NCI-H1436 treated with DMSO at 0.1 percent for 48 hours (cell line): ENCODE results near the gene DNAH8.
"Not testable (repeated sequence)": the region's sequence is repeated elsewhere in the genome, so short reads cannot be mapped to it uniquely, and the experiment has no call there.

ENCODE experiments used
- DNase-seq: peaks from one replicate; lab custom pipeline; 2025; lab: John Stamatoyannopoulos, UW

DNAH8 gene

DNA sequence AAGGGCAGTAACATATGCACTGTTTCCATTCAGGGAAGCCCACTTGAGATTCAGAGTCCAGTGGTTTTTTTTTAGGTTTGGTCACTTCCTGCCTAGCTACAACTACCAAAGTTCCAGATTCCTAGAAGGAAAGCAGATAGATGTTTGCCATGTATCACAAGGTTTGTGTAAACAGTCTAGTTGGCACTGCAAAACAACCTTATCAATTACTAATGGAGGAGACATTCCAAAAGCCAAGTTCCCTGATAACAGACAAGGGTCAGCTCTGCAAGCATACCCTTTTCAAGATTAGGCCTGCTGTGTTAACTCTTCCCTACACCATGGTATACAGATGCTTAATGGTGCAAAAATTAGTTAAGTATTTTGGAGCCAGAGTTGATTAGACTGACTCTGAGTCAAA is 192.2 kb downstream of the DNAH8 start:
- DNase-seq = no peak

- no peak for DNase-seq
Observed at GRCh38 chr6:38909015-38909730, 194.1 kb downstream of the DNAH8 start.

DNA sequence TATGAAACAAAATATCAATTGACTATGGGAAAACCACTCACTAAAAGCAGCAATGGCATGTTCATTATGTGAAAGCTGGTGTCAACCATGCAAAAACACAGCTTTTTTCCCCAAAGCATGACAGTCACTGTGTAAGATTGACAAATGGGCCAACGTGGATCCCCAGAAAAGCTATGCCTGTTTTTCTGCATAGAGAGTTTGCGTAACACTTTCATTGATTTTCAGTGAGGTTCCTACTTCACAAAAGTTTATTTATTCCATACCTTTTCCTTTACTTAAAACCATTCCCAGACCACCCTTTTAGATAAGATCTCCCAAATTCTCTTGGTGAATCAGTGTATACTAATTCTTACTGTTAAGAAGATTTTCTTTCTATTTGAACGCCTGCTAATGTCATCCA is 195.1 kb downstream of the DNAH8 start:
- no peak for DNase-seq

DNA sequence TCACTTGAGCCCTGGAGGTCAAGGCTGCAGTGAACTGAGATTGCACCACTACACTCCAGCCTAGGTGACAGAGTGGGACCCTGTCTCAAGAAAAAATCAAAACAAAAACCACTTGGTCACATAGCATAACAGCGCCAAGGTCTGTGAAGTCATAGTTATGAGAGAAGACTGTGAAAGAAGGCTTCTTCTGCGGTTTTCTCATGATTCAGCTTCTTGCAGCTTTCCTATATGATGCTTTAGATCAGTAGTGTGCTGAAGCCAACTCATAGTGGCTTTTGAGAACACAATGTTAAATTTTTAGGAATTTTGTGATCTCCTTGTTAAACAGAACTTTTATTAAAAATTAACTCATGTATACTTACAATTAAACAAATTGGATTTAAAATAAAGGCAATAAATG is 197.3 kb downstream of the DNAH8 start:
- DNase-seq = no peak

DNA sequence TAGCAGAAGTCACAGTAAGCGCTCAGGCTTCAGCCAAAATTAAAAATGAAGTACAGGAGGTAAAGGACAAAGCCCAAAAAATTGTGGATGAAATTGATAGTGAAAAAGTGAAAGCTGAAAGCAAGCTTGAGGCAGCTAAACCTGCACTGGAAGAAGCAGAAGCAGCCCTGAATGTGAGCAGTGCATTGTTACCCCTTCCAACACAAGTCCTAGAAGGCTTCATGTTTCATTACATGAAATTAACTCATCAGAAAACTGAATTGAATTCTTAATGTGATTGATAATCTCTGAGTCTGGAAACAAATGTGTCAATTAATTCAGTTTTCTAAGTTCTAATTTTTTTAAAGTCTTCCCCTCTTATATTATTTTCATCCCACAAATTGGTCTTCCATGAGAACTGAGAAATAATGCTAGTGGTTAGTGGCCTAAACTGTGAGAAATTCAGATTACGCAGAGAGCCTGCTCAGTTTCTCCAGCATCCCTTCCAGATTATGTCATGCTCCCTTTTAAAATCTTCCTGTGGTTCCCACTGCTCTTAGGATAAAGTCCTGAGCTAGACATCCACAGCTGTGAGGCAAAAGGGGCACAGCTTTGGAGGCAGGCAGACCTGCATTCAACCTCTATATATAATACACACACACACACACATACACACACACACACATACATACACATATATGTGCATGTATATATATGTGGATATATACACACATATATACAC is 200.3 kb downstream of the DNAH8 start:
- no peak for DNase-seq

GRCh38 chr6:38921540-38921939 is 206.4 kb downstream of the DNAH8 start:
- not testable (repeated sequence) for DNase-seq

GRCh38 chr6:38924791-38925509 is 209.8 kb downstream of the DNAH8 start:
- DNase-seq = no peak

DNA sequence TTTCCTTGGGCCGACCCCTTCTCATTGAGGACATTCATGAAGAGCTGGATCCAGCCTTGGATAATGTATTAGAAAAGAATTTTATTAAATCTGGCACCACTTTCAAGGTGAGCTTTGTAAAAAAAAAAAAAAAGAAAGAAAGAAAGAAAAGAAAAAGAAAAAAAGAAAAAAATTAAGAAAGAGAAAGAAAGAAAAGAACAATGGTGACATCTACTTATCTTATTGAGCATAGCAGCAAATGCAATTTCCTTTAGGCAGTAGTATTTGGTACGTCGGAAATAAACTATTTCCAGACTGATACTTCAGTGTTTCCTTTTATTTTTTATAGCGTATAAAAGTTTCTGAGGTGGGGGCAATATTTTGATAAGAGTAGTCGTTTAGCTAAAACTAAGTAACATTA is 214.4 kb downstream of the DNAH8 start:
- no peak for DNase-seq

GRCh38 chr6:38933426-38933825 is 218.3 kb downstream of the DNAH8 start:
- DNase-seq = no peak

DNA sequence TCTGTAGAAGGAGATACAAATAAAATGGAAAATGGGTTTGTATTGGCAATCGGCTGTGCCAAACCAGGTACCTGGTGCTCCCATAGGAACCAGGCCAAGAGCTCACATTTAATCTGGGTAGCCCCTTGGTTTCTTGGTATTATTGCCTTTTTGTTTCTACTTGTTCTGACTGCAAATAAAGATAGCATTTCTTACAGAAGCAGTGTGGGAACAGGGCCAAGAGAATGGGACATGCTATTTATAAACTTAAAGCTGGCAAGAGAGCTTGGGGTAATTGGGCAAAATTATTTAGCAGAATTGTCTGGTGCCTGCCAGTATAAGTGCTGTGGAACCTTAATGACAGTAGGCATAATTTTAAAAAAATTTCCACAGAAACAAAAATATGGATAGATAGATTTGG is 219.9 kb downstream of the DNAH8 start:
- DNase-seq = no peak

DNA sequence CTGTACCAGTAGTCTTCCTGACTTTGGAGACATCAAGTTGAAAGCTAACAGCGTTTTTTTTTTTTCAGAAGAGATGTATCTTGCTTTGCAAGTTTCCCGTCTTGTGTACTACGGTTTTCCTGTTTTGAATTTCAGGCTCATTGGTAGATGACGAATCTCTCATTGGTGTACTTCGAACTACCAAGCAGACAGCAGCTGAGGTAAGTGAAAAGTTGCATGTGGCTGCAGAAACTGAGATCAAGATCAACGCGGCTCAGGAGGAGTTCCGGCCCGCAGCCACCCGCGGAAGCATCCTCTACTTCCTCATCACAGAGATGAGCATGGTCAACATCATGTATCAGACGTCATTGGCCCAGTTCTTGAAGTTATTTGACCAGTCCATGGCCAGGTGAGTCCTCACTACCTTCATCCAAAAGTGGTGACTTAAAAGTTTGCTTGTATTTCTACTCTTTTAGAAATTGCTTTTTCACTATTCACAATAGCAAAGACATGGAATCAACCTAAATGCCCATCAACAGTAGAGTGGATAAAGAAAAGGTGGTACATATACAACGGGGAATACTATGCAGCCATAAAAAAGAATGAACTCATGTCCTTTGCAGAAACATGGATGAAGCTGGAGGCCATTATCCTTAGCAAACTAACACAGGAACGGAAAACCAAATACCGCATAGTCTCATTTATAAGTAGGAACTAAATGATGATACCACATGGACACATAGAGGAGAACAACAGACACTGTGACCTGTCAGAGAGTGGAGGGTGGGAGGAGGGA is 222.9 kb downstream of the DNAH8 start:
- DNase-seq = no peak

DNA sequence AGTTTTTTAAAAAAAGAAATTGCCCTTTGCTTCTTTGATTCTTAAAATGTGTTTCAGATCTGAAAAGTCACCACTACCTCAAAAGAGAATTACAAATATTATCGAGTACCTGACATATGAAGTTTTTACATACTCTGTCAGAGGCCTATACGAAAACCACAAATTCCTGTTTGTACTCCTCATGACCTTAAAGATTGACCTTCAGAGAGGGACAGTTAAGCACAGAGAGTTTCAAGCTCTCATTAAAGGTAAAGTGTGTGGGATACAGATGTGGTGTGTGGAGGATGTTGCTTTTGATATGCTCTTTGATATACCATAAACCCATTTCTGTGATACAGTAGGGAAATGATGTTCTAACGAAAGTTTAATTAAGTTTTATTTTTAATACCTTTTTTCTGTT is 223.6 kb downstream of the DNAH8 start:
- DNase-seq = no peak

- DNase-seq = no peak
Observed at GRCh38 chr6:38942442-38942841, 227.3 kb downstream of the DNAH8 start.

DNA sequence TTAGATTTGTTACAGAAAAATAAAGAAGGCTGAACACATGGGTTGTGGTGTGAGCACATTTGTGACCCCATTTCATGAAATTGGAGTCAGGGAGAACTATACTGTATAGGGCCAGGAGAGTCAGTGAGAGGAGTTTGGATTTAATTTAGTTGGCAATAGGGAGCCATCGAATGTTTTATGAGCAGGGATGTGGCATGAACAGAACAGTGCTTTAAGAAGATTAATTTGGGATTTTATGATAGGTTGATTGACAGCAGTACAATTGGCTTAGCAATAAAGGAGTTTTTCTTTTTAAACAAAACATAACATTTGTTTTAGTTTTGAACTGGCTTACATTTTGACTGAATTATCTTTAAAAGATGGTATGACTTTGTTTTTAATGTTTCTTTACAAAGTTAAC is 227.9 kb downstream of the DNAH8 start:
- no peak for DNase-seq

- no peak for DNase-seq
Observed at GRCh38 chr6:38943964-38944363, 228.9 kb downstream of the DNAH8 start.

GRCh38 chr6:38944655-38945279 is 229.7 kb downstream of the DNAH8 start:
- DNase-seq = no peak

GRCh38 chr6:38955861-38956260 is 240.8 kb downstream of the DNAH8 start:
- no peak for DNase-seq

DNA sequence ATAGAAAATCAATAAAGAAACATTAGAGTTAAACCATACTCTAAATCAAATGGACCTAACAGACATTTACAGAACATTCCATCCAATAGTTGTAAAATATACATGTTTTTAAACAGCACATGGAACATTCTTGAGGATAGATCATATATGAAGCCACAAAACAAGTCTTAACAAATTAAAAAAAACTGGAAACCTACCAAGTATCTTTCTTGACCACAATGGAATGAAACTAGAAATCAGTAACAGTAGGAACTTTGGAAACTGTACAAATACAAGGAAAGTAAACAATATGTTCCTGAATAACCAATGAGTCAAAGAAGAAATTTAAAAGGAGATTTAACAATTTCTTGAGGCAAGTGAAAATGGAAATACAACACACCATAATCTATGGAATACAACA is 242.3 kb downstream of the DNAH8 start:
- no peak for DNase-seq

GRCh38 chr6:38959138-38959537 is 244.0 kb downstream of the DNAH8 start:
- no peak for DNase-seq

GRCh38 chr6:38968702-38969149 is 253.6 kb downstream of the DNAH8 start:
- no peak for DNase-seq

- DNase-seq = no peak
Observed at GRCh38 chr6:38973178-38974057, 258.3 kb downstream of the DNAH8 start.
